Keratinocyte (primary cell): ENCODE data around the gene BCL6B. TPM values are rescaled to one million over a fixed set of nuclear protein-coding genes. Genes with fewer than 3 reads are reported as not detected.

Experiments
- DNase-seq: peaks from one replicate; pipeline ENCODE4 v3.0.0-alpha.2; 2011; ENCODE audit warnings: low read depth, missing footprints, low spot score
- FAIRE-seq: peaks from 2 replicates; lab custom pipeline; 2011; peaks lifted over from hg19 to GRCh38; lab: Jason Lieb, UNC
- H2AFZ ChIP-seq: 2 replicates; pipeline ENCODE4 v1.6.0; 2012; ENCODE audit warnings: low read length, control low read depth, inconsistent platforms; ENCODE audit not compliant: control insufficient read depth
- H3K27ac ChIP-seq: 2 replicates; pipeline ENCODE4 v1.5.1; 2011; ENCODE audit warnings: low read length; ENCODE audit not compliant: control insufficient read depth, insufficient read depth
- H3K27me3 ChIP-seq: 3 replicates; pipeline ENCODE4 v1.6.0; 2011; ENCODE audit warnings: low read length; ENCODE audit not compliant: control insufficient read depth, insufficient read depth; ENCODE audit errors: extremely low read depth
- H3K36me3 ChIP-seq, 2 experiments: 2 replicates in 1 of 2; 3 replicates in 1 of 2; pipeline ENCODE4 v1.5.1; 2011; ENCODE audit warnings: low read length in 2 of 2, mild to moderate bottlenecking in 1 of 2; ENCODE audit not compliant: control insufficient read depth in 2 of 2, insufficient read depth in 2 of 2; ENCODE audit errors: extremely low read depth in 1 of 2
- H3K4me1 ChIP-seq: 3 replicates; pipeline ENCODE4 v1.5.1; 2011; ENCODE audit warnings: low read length; ENCODE audit not compliant: control insufficient read depth, insufficient read depth; ENCODE audit errors: extremely low read depth
- H3K4me2 ChIP-seq: 3 replicates; pipeline ENCODE4 v1.6.0; 2011; ENCODE audit warnings: low read depth, low read length; ENCODE audit not compliant: control insufficient read depth, insufficient read depth; ENCODE audit errors: extremely low read depth
- H3K4me3 ChIP-seq, 3 experiments: fragments of 200-600 bp in 1 of 3; sonication (generic) in 1 of 3; 2 replicates in 2 of 3; 3 replicates in 1 of 3; pipeline ENCODE4 v1.5.1; 2011 to 2016; ENCODE audit warnings: low read length in 3 of 3, mild to moderate bottlenecking in 3 of 3, control low read depth in 2 of 3, inconsistent platforms in 1 of 3, low read depth in 1 of 3, mixed read lengths in 1 of 3, mixed run types in 1 of 3, moderate library complexity in 1 of 3; ENCODE audit not compliant: control insufficient read depth in 2 of 3, insufficient read depth in 2 of 3; ENCODE audit errors: extremely low read depth in 1 of 3
- H3K79me2 ChIP-seq: 2 replicates; pipeline ENCODE4 v1.6.0; 2012; ENCODE audit warnings: low read length; ENCODE audit not compliant: control insufficient read depth, insufficient read depth
- H3K9ac ChIP-seq: 3 replicates; pipeline ENCODE4 v1.6.0; 2011; ENCODE audit warnings: low read length; ENCODE audit not compliant: control insufficient read depth, insufficient read depth; ENCODE audit errors: extremely low read depth
- H3K9me1 ChIP-seq: 3 replicates; pipeline ENCODE4 v1.6.0; 2011; ENCODE audit warnings: low read length; ENCODE audit not compliant: control insufficient read depth, insufficient read depth; ENCODE audit errors: extremely low read depth
- H3K9me3 ChIP-seq: 2 replicates; pipeline ENCODE4 v1.5.1; 2012; ENCODE audit warnings: low read depth, low read length; ENCODE audit not compliant: control insufficient read depth
- H4K20me1 ChIP-seq: 3 replicates; pipeline ENCODE4 v1.6.0; 2011; ENCODE audit warnings: low read length; ENCODE audit not compliant: control insufficient read depth, insufficient read depth; ENCODE audit errors: extremely low read depth
- EZH2 ChIP-seq: IDR thresholded peaks from one replicate; pipeline ENCODE4 v1.6.1; 2012; ENCODE audit warnings: inconsistent platforms, mild to moderate bottlenecking, low read length, moderate library complexity
- dilution Hi-C: fragments of 300-500 bp; cut with MboI; formaldehyde crosslinking; loops from one replicate; pipeline ENCODE4 v1.7.0; 2020; ENCODE audit warnings: low sequenced_read_pairs; ENCODE audit not compliant: extremely low pct_ligation_motif_present
- polyA plus RNA-seq, 5 experiments: library from polyadenylated mRNA; depleted of rRNA in 3 of 5; stranded (reverse) in 3 of 5; stranded (forward) in 1 of 5; unstranded in 1 of 5; fragments of >200 nt; gene quantifications; 1 replicate in 1 of 5; 2 replicates in 3 of 5; 3 replicates in 1 of 5; pipeline versions ENCODE4 v1.2.1 to v1.2.3, GENCODE V29; 2011 to 2012; ENCODE audit warnings: missing spikeins in 2 of 5, low read depth in 1 of 5, low replicate concordance in 1 of 5
- TF ChIP-seq, protein P1 (sequence below), 3 experiments: IDR thresholded peaks in 1 of 3; conservative IDR thresholded peaks in 1 of 3; optimal IDR thresholded peaks in 1 of 3; 2 replicates in 2 of 3; 3 replicates in 1 of 3; pipeline versions ENCODE3 to v1.5.1; 2011; ENCODE audit warnings: low read length in 3 of 3, mild to moderate bottlenecking in 3 of 3, moderate library complexity in 2 of 3, control low read depth in 1 of 3, inconsistent platforms in 1 of 3; ENCODE audit not compliant: insufficient read depth in 2 of 3; ENCODE audit errors: extremely low read depth in 1 of 3

Gene BCL6B
- polyA plus RNA-seq, 1 donor (not counting 4 experiments of a cell fraction or from before 2014, with no cell fraction given) = not detected

GRCh38 chr17:7068268-7068667 is 45.4 kb downstream of the BCL6B start:
- Histone ChIP-seq H3K4me2 (no peak overlapping the region), H3K9me3 (peaks cover 2% of the 10 kb centered on the region), H3K9ac (no peak overlapping the region), H3K27ac (no peak overlapping the region), H3K36me3 (no peaks in the 10 kb centered on the region), H3K4me3 (no peak overlapping the region), H3K4me1 (no peaks in the 10 kb centered on the region), H3K9me1 (no peaks in the 10 kb centered on the region), H4K20me1 (no peaks in the 10 kb centered on the region), H3K79me2 (no peaks in the 10 kb centered on the region), H2AFZ (no peak overlapping the region), H3K27me3 (peaks cover 15% of the 10 kb centered on the region)
- FAIRE-seq = no peak
- TF ChIP-seq, protein P1, sequence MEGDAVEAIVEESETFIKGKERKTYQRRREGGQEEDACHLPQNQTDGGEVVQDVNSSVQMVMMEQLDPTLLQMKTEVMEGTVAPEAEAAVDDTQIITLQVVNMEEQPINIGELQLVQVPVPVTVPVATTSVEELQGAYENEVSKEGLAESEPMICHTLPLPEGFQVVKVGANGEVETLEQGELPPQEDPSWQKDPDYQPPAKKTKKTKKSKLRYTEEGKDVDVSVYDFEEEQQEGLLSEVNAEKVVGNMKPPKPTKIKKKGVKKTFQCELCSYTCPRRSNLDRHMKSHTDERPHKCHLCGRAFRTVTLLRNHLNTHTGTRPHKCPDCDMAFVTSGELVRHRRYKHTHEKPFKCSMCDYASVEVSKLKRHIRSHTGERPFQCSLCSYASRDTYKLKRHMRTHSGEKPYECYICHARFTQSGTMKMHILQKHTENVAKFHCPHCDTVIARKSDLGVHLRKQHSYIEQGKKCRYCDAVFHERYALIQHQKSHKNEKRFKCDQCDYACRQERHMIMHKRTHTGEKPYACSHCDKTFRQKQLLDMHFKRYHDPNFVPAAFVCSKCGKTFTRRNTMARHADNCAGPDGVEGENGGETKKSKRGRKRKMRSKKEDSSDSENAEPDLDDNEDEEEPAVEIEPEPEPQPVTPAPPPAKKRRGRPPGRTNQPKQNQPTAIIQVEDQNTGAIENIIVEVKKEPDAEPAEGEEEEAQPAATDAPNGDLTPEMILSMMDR (optimal IDR thresholded peaks at IDR 0.05 in 1 of 3, IDR thresholded peaks at IDR 0.05 in 1 of 3, conservative IDR thresholded peaks at IDR 0.05 in 1 of 3; ENCODE audit: extremely low read depth in 1 of 3, insufficient read depth in 2 of 3, low read length in 3 of 3) = no peak
- TF ChIP-seq EZH2 = no peak
- no peak for DNase-seq
- dilution Hi-C loops = no loop called here

GRCh38 chr17:7070712-7071111 is 47.9 kb downstream of the BCL6B start:
- H3K4me1 ChIP-seq = no peaks in the 10 kb centered on the region
- H3K27ac ChIP-seq = no peak overlapping the region
- H3K27me3 ChIP-seq = peaks cover 9% of the 10 kb centered on the region
- no peak for TF ChIP-seq EZH2
- TF ChIP-seq, protein P1 (optimal IDR thresholded peaks at IDR 0.05 in 1 of 3, IDR thresholded peaks at IDR 0.05 in 1 of 3, conservative IDR thresholded peaks at IDR 0.05 in 1 of 3; ENCODE audit: extremely low read depth in 1 of 3, insufficient read depth in 2 of 3, low read length in 3 of 3) = no peak
- H3K36me3 ChIP-seq = no peaks in the 10 kb centered on the region
- H3K9me3 ChIP-seq = peaks cover 2% of the 10 kb centered on the region
- no peak for FAIRE-seq
- H3K4me2 ChIP-seq = no peak overlapping the region
- no peaks in the 10 kb centered on the region for H4K20me1 ChIP-seq
- no peak overlapping the region for H3K9ac ChIP-seq
- dilution Hi-C loops = no loop called here
- H2AFZ ChIP-seq = no peak overlapping the region
- no peaks in the 10 kb centered on the region for H3K79me2 ChIP-seq
- no peak for DNase-seq
- H3K4me3 ChIP-seq = no peak overlapping the region
- no peaks in the 10 kb centered on the region for H3K9me1 ChIP-seq
